ENCODE measurements around the gene FBXW11. TPM values are rescaled to one million over a fixed set of nuclear protein-coding genes. Genes with fewer than 3 reads are reported as not detected.
A peak's percentile ranks its signal among the peaks of the same experiment; 100 is the strongest.
"Not testable (repeated sequence)": the region's sequence is repeated elsewhere in the genome, so short reads cannot be mapped to it uniquely, and the experiment has no call there.

FBXW11 gene
- total RNA-seq, 1 experiment from 2014 or later = 69.2 TPM

GRCh38 chr5:171946000-171946781, 60.2 kb downstream of the FBXW11 start:
- CTCF ChIA-PET = no interaction called here
- intact Hi-C loops (cut with micrococcal nuclease) = no loop called here

DNA sequence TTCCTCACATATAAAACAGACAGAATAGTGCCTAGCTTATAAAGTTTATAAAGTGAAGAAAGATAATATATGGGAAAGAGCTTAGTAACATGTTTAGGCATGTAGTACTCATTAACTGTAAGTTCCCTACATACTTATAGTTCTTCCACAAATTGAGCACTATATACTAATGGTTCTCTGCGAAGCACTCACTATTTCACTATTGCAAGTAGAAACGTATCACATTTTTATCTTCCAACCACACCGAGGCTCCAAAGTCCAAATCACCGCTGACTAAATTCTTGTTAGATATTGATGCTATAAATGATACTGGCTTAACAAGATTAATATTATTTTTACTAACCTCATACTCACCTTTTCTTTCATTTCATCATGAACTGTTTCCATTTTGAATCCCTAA, 61.0 kb downstream of the FBXW11 start:
- Histone ChIP-seq H3K4me2 (ENCODE audit: low read length) (no peak overlapping the region), H3K4me1 (ENCODE audit: insufficient read depth, low read length) (no peaks in the 10 kb centered on the region), H2AFZ (ENCODE audit: low read length) (no peak overlapping the region), H3K9me3 (ENCODE audit: low read length) (no peaks in the 10 kb centered on the region), H3K9ac (ENCODE audit: low read length) (no peak overlapping the region), H3K79me2 (ENCODE audit: low read length) (peaks cover 74% of the 10 kb centered on the region), H3K27ac (ENCODE audit: low read length) (no peak overlapping the region), H3K4me3 (ENCODE audit: low read length) (no peak overlapping the region), H4K20me1 (ENCODE audit: low read length) (peaks cover 5% of the 10 kb centered on the region; the same call in 1 of the 2 replicates), H3K9me2 (replicated peaks; ENCODE audit: low read length) (no peaks in the 10 kb centered on the region), H3F3A (ENCODE audit: low read length, unreplicated experiment) (no peaks in the 10 kb centered on the region), H3K36me3 (ENCODE audit: low read depth, low read length) (no peaks in the 10 kb centered on the region), H3K27me3 (ENCODE audit: low read length) (no peaks in the 10 kb centered on the region)
- CTCF ChIA-PET = interaction anchor here (0.6 kb wide), 1 partner anchor 23 kb away, joined by 3 read pairs; no protein-coding TSS in a partner anchor
- DNase-seq (no peak), ATAC-seq (no peak)
- no TSS peak for BruUV-seq (replicated peaks)
- POLR2A ChIA-PET (ENCODE audit: unreplicated experiment) = no interaction called here
- intact Hi-C loops (cut with micrococcal nuclease) = no loop called here
- TF ChIP-seq EZH2 (IDR thresholded peaks at IDR 0.05; ENCODE audit: low read length, unreplicated experiment) (no peak), EZH2phosphoT487 (IDR thresholded peaks at IDR 0.05; ENCODE audit: borderline replicate concordance, low read length) (no peak)
- TF ChIP-seq, protein P1, sequence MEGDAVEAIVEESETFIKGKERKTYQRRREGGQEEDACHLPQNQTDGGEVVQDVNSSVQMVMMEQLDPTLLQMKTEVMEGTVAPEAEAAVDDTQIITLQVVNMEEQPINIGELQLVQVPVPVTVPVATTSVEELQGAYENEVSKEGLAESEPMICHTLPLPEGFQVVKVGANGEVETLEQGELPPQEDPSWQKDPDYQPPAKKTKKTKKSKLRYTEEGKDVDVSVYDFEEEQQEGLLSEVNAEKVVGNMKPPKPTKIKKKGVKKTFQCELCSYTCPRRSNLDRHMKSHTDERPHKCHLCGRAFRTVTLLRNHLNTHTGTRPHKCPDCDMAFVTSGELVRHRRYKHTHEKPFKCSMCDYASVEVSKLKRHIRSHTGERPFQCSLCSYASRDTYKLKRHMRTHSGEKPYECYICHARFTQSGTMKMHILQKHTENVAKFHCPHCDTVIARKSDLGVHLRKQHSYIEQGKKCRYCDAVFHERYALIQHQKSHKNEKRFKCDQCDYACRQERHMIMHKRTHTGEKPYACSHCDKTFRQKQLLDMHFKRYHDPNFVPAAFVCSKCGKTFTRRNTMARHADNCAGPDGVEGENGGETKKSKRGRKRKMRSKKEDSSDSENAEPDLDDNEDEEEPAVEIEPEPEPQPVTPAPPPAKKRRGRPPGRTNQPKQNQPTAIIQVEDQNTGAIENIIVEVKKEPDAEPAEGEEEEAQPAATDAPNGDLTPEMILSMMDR (conservative IDR thresholded peaks at IDR 0.05; ENCODE audit: low read depth, low read length) = no peak

More at GRCh38 chr5:171946000-171946781, 60.2 kb downstream of the FBXW11 start:
- ATAC-seq (no peak), DNase-seq (peak; percentile 25)
- H3K79me2 ChIP-seq (ENCODE audit: low read length) = peaks cover 75% of the 10 kb centered on the region
- POLR2A ChIA-PET (ENCODE audit: unreplicated experiment) = no interaction called here
- no peak overlapping the region for H3K4me2 ChIP-seq (ENCODE audit: low read length)
- no peak overlapping the region for H2AFZ ChIP-seq (ENCODE audit: low read length)
- H3K36me3 ChIP-seq (ENCODE audit: low read depth, low read length) = no peaks in the 10 kb centered on the region
- H3K4me3 ChIP-seq (ENCODE audit: low read length) = no peak overlapping the region
- H3K9me3 ChIP-seq (ENCODE audit: low read length) = no peaks in the 10 kb centered on the region
- H3K27ac ChIP-seq (ENCODE audit: low read length) = no peak overlapping the region
- peaks cover 5% of the 10 kb centered on the region; the same call in 1 of the 2 replicates for H4K20me1 ChIP-seq (ENCODE audit: low read length)
- H3K9me2 ChIP-seq (replicated peaks; ENCODE audit: low read length) = no peaks in the 10 kb centered on the region
- no peaks in the 10 kb centered on the region for H3K27me3 ChIP-seq (ENCODE audit: low read length)
- no peaks in the 10 kb centered on the region for H3K4me1 ChIP-seq (ENCODE audit: insufficient read depth, low read length)
- BruUV-seq (replicated peaks) = no TSS peak
- no peak for TF ChIP-seq EZH2 (IDR thresholded peaks at IDR 0.05; ENCODE audit: low read length, unreplicated experiment)
- TF ChIP-seq, protein P1 (conservative IDR thresholded peaks at IDR 0.05; ENCODE audit: low read depth, low read length) = no peak
- H3K9ac ChIP-seq (ENCODE audit: low read length) = no peak overlapping the region
- no peaks in the 10 kb centered on the region for H3F3A ChIP-seq (ENCODE audit: low read length, unreplicated experiment)

- ChIA-PET CTCF (interaction anchor here (0.6 kb wide), 1 partner anchor 23 kb away, joined by 3 read pairs; no protein-coding TSS in a partner anchor), POLR2A (ENCODE audit: unreplicated experiment) (no interaction called here)
- H2AFZ ChIP-seq (ENCODE audit: low read length) = no peak overlapping the region
- no peak overlapping the region for H3K9ac ChIP-seq (ENCODE audit: low read length)
- no peak overlapping the region for H3K4me2 ChIP-seq (ENCODE audit: low read length)
- H3K4me1 ChIP-seq (ENCODE audit: insufficient read depth, low read length) = no peaks in the 10 kb centered on the region
- no peaks in the 10 kb centered on the region for H3F3A ChIP-seq (ENCODE audit: low read length, unreplicated experiment)
- H3K4me3 ChIP-seq (ENCODE audit: low read length) = no peak overlapping the region
- intact Hi-C loops (cut with micrococcal nuclease) = no loop called here
- peaks cover 73% of the 10 kb centered on the region for H3K79me2 ChIP-seq (ENCODE audit: low read length)
- TF ChIP-seq, protein P1 (conservative IDR thresholded peaks at IDR 0.05; ENCODE audit: low read depth, low read length) = no peak
- TF ChIP-seq EZH2phosphoT487 (IDR thresholded peaks at IDR 0.05; ENCODE audit: borderline replicate concordance, low read length) (no peak), EZH2 (IDR thresholded peaks at IDR 0.05; ENCODE audit: low read length, unreplicated experiment) (no peak)
- H4K20me1 ChIP-seq (ENCODE audit: low read length) = peaks cover 5% of the 10 kb centered on the region; the same call in 1 of the 2 replicates
- ATAC-seq (no peak), DNase-seq (no peak)
- no peak overlapping the region for H3K27ac ChIP-seq (ENCODE audit: low read length)
- no peaks in the 10 kb centered on the region for H3K36me3 ChIP-seq (ENCODE audit: low read depth, low read length)
- H3K9me3 ChIP-seq (ENCODE audit: low read length) = no peaks in the 10 kb centered on the region
- BruUV-seq (replicated peaks) = TSS peak; percentile 13
- H3K9me2 ChIP-seq (replicated peaks; ENCODE audit: low read length) = no peaks in the 10 kb centered on the region
- no peaks in the 10 kb centered on the region for H3K27me3 ChIP-seq (ENCODE audit: low read length)
These were observed 61.4 kb downstream of the FBXW11 start for GRCh38 chr5:171945066-171945465.

GRCh38 chr5:171942112-171942516, 64.3 kb downstream of the FBXW11 start:
- H3K9ac ChIP-seq (ENCODE audit: low read length); ATAC-seq; H3K27me3 ChIP-seq (ENCODE audit: low read length); H3K36me3 ChIP-seq (ENCODE audit: low read depth, low read length); DNase-seq; H3K4me1 ChIP-seq (ENCODE audit: insufficient read depth, low read length); H2AFZ ChIP-seq (ENCODE audit: low read length); H3K4me2 ChIP-seq (ENCODE audit: low read length); BruUV-seq (replicated peaks); H3K9me3 ChIP-seq (ENCODE audit: low read length); H4K20me1 ChIP-seq (ENCODE audit: low read length); H3K27ac ChIP-seq (ENCODE audit: low read length); intact Hi-C loops (cut with micrococcal nuclease); H3K4me3 ChIP-seq (ENCODE audit: low read length); H3K9me2 ChIP-seq (replicated peaks; ENCODE audit: low read length); H3F3A ChIP-seq (ENCODE audit: low read length, unreplicated experiment); POLR2A ChIA-PET (ENCODE audit: unreplicated experiment); CTCF ChIA-PET: not testable (repeated sequence)
- peaks cover 72% of the 10 kb centered on the region for H3K79me2 ChIP-seq (ENCODE audit: low read length)

Data from PC-3 (cell line).